GM23248 (cell line): Measurements from ENCODE around the gene SIRPD.
"Not testable (repeated sequence)": the region's sequence is repeated elsewhere in the genome, so short reads cannot be mapped to it uniquely, and the experiment has no call there.

Source experiments
- EZH2 ChIP-seq: fragments of 200-600 bp; sonication (generic); IDR thresholded peaks from 2 replicates; pipeline ENCODE4 v1.6.1; 2018; ENCODE audit warnings: antibody characterized with exemption, mild to moderate bottlenecking; ENCODE audit not compliant: insufficient read depth, poor library complexity, severe bottlenecking
- EZH2phosphoT487 ChIP-seq: fragments of 200-600 bp; sonication (generic); IDR thresholded peaks from 2 replicates; pipeline ENCODE4 v1.6.1; 2018; ENCODE audit warnings: antibody characterized with exemption, moderate library complexity, mild to moderate bottlenecking, low read depth; ENCODE audit not compliant: insufficient read depth

- not testable (repeated sequence) for TF ChIP-seq EZH2phosphoT487, EZH2
Measured at GRCh38 chr20:1497371-1497770, 60.1 kb downstream of the SIRPD start.
